ENCODE results near the gene PRDX4. TPM values are rescaled to one million over a fixed set of nuclear protein-coding genes. Genes with fewer than 3 reads are reported as not detected.

The PRDX4 gene
- total RNA-seq, 4 donors from 2014 or later, result 27.6 to 47.6 (median 42.2) TPM

DNA sequence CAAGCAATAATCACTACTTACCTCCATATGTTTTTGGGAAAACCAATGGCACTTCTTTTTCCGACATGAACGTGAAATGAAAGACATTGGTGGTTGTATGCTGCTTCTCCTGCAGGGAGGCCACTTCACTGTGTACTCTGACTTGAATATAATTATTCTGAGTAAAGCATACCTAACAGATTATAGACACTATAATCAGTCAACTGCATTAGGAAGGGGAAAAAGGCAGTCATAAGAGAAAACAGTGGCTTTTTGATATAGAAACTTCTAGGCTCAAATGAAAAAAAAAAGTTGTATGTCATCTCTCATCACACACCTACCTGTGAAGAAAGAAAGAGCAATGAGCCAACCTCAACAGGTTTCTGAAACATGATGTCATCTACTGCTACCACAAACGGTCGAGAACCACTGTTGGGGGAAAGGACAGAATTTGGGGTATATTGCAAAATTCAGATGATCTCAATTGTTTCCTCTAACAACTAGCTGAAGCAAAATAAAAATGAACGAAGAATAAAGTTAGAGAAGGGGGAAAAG, 37.4 kb downstream of the PRDX4 start:
- WGBS, result 85% methylated on average over 5 of the region's 5 CpGs
- no peak for DNase-seq (ENCODE audit: low spot score in 2 of 2)
- H3K9me3 ChIP-seq, result no peaks in the 10 kb centered on the region
- H3K4me1 ChIP-seq, result no peaks in the 10 kb centered on the region
- no peaks in the 10 kb centered on the region for H3K27me3 ChIP-seq
- H3K36me3 ChIP-seq, result peaks cover 43% of the 10 kb centered on the region
- no peak overlapping the region for H3K27ac ChIP-seq
- H3K4me3 ChIP-seq, result no peak overlapping the region
- TF ChIP-seq, protein P1, sequence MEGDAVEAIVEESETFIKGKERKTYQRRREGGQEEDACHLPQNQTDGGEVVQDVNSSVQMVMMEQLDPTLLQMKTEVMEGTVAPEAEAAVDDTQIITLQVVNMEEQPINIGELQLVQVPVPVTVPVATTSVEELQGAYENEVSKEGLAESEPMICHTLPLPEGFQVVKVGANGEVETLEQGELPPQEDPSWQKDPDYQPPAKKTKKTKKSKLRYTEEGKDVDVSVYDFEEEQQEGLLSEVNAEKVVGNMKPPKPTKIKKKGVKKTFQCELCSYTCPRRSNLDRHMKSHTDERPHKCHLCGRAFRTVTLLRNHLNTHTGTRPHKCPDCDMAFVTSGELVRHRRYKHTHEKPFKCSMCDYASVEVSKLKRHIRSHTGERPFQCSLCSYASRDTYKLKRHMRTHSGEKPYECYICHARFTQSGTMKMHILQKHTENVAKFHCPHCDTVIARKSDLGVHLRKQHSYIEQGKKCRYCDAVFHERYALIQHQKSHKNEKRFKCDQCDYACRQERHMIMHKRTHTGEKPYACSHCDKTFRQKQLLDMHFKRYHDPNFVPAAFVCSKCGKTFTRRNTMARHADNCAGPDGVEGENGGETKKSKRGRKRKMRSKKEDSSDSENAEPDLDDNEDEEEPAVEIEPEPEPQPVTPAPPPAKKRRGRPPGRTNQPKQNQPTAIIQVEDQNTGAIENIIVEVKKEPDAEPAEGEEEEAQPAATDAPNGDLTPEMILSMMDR (IDR thresholded peaks at IDR 0.05), result no peak

DNA sequence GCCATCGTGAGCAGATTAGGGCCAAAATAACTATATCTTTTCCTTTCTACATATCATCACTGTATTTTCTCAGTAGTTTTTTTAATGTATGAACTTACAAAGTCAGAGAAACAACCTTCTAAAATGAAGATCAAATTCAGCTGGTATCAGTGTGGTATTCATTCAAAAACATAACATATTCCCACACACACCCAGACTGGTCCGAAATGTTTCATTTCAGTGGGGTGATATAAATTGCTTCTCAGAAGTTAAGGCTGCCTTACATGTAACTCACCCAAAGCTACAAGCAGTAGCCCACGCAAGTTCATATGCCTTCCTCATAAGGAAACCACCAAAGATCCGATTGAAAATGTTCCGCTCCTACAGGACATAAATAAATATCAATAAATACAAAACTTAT, 37.9 kb downstream of the PRDX4 start:
- TF ChIP-seq, protein P1 (IDR thresholded peaks at IDR 0.05), result no peak
- TF ChIP-seq EP300 (IDR thresholded peaks at IDR 0.05) (no peak), POLR2A (IDR thresholded peaks at IDR 0.05) (no peak), POLR2AphosphoS5 (IDR thresholded peaks at IDR 0.05) (no peak)
- H3K27ac ChIP-seq, result no peak overlapping the region
- WGBS, result 76% methylated on average over 5 of the region's 5 CpGs
- H3K4me3 ChIP-seq, result no peak overlapping the region
- no peaks in the 10 kb centered on the region for H3K27me3 ChIP-seq
- no peak for DNase-seq (ENCODE audit: low spot score in 2 of 2)
- H3K4me1 ChIP-seq, result no peaks in the 10 kb centered on the region
- H3K36me3 ChIP-seq, result peaks cover 45% of the 10 kb centered on the region
- H3K9me3 ChIP-seq, result no peaks in the 10 kb centered on the region

DNA sequence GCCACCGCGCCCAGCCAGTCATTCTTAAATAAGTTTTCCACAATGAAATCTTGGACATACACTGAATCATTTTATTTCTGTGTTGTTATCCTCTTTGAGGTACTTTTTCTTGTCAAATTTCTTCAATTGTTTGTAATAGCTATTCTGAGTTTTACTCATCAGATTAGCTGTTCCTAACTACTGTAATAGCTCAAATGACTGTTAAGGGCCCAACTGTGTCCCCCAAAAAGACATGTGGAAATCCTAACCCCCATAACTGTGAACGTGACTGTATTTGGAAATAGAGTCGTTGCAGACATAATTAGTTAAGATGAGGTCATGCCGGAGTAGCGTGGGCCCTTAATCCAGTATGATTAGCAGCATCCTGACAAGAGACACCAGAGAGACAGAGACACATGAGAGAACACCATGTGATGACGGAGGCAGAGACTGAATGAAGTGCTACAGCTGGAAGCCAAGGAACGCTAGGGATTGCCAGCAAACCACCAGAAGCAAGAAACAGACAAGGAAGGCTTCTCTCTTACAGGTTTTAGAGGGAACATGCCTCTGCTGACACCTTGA, 52.9 kb downstream of the PRDX4 start:
- TF ChIP-seq EP300 (IDR thresholded peaks at IDR 0.05) (no peak), POLR2A (IDR thresholded peaks at IDR 0.05) (no peak), POLR2AphosphoS5 (IDR thresholded peaks at IDR 0.05) (no peak)
- TF ChIP-seq, protein P1 (IDR thresholded peaks at IDR 0.05), result no peak
- H3K27ac ChIP-seq, result no peak overlapping the region
- peaks cover 7% of the 10 kb centered on the region for H3K36me3 ChIP-seq
- 88% methylated on average over 8 of the region's 8 CpGs for WGBS
- H3K4me3 ChIP-seq, result no peak overlapping the region
- no peaks in the 10 kb centered on the region for H3K4me1 ChIP-seq
- H3K9me3 ChIP-seq, result no peaks in the 10 kb centered on the region
- no peak for DNase-seq (ENCODE audit: low spot score in 2 of 2)
- no peaks in the 10 kb centered on the region for H3K27me3 ChIP-seq

DNA sequence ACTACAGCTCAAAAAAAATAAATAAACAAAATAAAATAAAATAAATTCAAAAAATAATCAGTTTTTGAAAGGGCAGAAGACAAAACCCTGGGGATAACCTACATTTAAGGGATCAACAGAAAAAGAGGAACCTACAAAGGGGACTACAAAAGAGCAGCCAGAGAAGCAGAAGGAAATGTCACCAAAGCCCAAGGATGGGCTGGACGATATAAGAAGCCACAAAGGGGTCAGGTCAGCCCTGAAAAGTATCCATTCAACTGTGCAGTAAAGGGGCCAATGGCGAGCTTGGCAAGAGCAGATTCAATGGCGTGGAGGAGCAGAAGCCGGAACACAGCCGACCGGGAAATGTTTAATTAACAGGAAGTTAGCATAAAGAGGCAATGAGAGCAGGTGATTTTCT, 58.9 kb downstream of the PRDX4 start:
- 71% methylated on average over 6 of the region's 6 CpGs for WGBS
- no peak for DNase-seq (ENCODE audit: low spot score in 2 of 2)
- H3K4me3 ChIP-seq, result no peak overlapping the region
- TF ChIP-seq POLR2A (IDR thresholded peaks at IDR 0.05) (no peak), POLR2AphosphoS5 (IDR thresholded peaks at IDR 0.05) (no peak), EP300 (IDR thresholded peaks at IDR 0.05) (no peak)
- TF ChIP-seq, protein P1 (IDR thresholded peaks at IDR 0.05), result no peak
- no peak overlapping the region for H3K27ac ChIP-seq
- H3K36me3 ChIP-seq, result peaks cover 9% of the 10 kb centered on the region
- no peaks in the 10 kb centered on the region for H3K27me3 ChIP-seq
- H3K9me3 ChIP-seq, result no peaks in the 10 kb centered on the region
- H3K4me1 ChIP-seq, result no peaks in the 10 kb centered on the region

DNA sequence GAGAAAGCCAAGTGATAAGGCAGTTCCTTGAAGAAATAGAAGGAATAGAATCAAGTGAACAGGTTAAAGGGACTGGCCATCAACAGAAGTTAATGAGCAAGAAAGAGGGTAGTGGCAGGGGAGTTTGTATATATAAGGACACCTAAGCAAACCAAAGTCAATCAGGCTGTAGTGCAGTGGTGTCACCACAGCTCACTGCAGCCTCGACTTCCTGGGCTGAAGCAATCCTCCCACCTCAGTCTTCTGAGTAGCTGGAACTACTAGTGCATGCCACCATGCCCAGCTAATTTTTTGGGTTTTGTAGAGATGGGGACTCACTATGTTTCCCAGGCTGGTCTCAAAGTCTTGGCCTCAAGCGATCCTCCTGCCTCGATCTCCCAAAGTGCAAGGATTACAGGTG, 59.9 kb downstream of the PRDX4 start:
- Histone ChIP-seq H3K4me3 (no peak overlapping the region), H3K27ac (no peak overlapping the region), H3K4me1 (no peaks in the 10 kb centered on the region), H3K36me3 (peaks cover 13% of the 10 kb centered on the region), H3K9me3 (no peaks in the 10 kb centered on the region), H3K27me3 (no peaks in the 10 kb centered on the region)
- WGBS, result 90% methylated on average over 3 of the region's 3 CpGs
- no peak for DNase-seq (ENCODE audit: low spot score in 2 of 2)
- TF ChIP-seq, protein P1 (IDR thresholded peaks at IDR 0.05), result no peak
- TF ChIP-seq POLR2A (IDR thresholded peaks at IDR 0.05) (no peak), POLR2AphosphoS5 (IDR thresholded peaks at IDR 0.05) (no peak), EP300 (IDR thresholded peaks at IDR 0.05) (no peak)

Measured in suprapubic skin (tissue), 4 donors.